ENCODE measurements around the gene RPA4. TPM values are rescaled to one million over a fixed set of nuclear protein-coding genes. Genes with fewer than 3 reads are reported as not detected.

Gene RPA4
- total and polyA plus RNA-seq, 9 donors: 0.16 to 0.93 (median 0.18) TPM; not detected in 5

Other genes with a start within 250 kb of the RPA4 start
- gene DIAPH2, start 199.1 kb upstream of the RPA4 start, total RNA-seq: 15.8 TPM
- 10 to 100 TPM in 2 of 8 donors, 1 to 10 TPM in 6; 5.2 to 11.1 (median 8.9) TPM for gene DIAPH2, start 199.1 kb upstream of the RPA4 start, polyA plus RNA-seq (ENCODE audit: insufficient read depth in 1 of 8, insufficient read length in 8 of 8, low replicate concordance in 1 of 8)

All from muscle of leg (tissue), 9 donors.